ENCODE results near the gene CIDEB.

The CIDEB gene

DNA sequence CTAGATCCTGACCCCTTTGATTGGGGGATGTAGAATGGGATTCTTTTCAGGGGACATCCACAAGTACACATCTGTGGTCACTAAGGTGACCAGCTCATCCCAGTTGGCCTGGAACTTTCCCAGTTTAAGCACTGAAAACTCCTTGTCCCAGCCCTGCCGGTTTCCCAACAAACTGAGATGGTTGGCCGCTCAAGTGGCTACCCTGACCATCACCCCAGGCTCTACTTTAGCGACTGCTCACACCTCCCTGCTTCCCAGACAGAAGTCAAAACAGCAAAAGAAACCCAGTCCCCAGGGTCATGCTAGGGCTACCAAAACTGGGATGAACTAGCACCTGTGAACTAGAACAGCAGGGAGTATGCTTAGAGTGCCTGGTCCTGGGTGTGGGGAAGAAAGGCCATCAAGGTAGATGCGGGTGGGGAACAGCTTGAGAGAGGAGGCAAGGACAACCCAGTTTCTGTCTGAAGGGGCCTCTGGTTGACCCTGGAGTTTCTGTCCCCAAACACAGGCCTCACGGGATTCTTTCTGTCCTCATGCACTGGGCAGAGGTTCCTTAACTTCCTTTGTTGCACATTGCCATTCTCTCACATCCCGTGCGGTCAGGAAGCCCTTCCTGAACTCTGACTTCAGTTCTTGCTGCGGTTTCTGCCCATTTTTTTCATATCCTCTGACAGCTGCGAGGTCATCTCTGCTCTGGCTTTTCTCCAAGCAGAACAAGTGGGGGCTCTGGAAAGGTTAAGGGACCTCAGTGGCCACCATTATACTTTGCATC lies 5.1 kb upstream of the CIDEB start:
- no peak for DNase-seq

DNA sequence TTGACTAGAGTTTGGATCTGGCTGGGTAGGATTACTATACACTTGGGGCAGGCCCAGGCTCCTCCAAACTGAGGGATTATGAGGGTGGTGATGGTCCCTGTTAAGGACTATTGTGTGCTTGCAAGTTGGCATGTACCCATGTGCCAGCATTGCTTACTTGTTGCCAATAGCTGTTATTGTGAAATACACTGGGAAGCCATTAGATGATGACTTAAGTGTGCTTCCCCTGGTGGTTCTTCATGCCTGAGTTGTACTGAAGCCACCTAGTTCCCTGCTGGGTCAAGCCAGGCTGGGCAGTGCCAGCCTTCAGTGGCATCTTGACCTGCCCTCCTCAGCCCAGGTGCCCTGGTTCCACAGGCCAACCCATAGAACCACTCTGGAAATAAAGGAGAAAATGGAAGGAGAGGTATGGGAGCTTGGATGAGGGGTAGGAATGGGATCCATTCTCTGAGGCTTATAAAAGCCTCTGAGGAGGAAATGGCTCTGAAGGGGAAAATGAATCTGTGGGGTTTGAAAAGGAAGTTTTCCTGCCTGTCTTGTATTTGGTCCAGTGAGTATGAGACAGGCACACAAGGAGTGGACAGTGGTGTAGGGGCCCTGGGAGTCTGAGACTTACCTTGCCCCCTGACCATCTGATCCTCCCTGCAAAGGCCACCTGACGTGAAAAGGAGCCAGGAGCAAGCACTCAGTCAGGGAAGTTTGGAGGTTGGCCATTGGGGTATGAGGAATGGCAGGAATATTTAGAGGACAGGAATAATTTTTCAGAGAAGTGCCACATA lies 4.2 kb upstream of the CIDEB start:
- no peak for DNase-seq

DNA sequence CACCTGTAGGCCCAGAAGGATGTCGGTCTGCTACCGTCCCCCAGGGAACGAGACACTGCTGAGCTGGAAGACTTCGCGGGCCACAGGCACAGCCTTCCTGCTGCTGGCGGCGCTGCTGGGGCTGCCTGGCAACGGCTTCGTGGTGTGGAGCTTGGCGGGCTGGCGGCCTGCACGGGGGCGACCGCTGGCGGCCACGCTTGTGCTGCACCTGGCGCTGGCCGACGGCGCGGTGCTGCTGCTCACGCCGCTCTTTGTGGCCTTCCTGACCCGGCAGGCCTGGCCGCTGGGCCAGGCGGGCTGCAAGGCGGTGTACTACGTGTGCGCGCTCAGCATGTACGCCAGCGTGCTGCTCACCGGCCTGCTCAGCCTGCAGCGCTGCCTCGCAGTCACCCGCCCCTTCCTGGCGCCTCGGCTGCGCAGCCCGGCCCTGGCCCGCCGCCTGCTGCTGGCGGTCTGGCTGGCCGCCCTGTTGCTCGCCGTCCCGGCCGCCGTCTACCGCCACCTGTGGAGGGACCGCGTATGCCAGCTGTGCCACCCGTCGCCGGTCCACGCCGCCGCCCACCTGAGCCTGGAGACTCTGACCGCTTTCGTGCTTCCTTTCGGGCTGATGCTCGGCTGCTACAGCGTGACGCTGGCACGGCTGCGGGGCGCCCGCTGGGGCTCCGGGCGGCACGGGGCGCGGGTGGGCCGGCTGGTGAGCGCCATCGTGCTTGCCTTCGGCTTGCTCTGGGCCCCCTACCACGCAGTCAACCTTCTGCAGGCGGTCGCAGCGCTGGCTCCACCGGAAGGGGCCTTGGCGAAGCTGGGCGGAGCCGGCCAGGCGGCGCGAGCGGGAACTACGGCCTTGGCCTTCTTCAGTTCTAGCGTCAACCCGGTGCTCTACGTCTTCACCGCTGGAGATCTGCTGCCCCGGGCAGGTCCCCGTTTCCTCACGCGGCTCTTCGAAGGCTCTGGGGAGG lies 3.1 kb upstream of the CIDEB start, which contains the start of gene LTB4R:
Gene LTB4R, plus strand, starts transcription at position 857 of the 959 bp plus-strand sequence. CDS start 4,150 bp downstream, outside the sequence.
- no peak for DNase-seq

DNA sequence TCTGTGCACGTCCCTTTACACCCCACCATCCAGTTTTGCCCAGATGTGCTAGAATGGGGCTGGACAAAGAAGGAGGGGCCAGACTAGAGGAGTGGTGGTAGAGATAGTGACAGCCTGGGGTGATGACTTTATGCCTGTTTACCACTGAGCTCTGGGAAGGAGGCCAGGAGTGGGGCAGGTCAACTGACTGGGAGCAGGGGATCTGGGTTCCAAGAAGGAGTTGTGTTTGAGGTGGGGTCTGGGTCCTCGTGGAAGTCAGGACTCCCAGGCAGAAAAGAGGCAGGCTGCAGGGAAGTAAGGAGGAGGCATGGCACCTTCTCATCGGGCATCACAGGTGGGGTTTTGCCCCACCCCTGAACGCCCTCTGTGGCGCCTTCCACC lies 2.5 kb upstream of the CIDEB start:
- DNase-seq, result no peak

DNA sequence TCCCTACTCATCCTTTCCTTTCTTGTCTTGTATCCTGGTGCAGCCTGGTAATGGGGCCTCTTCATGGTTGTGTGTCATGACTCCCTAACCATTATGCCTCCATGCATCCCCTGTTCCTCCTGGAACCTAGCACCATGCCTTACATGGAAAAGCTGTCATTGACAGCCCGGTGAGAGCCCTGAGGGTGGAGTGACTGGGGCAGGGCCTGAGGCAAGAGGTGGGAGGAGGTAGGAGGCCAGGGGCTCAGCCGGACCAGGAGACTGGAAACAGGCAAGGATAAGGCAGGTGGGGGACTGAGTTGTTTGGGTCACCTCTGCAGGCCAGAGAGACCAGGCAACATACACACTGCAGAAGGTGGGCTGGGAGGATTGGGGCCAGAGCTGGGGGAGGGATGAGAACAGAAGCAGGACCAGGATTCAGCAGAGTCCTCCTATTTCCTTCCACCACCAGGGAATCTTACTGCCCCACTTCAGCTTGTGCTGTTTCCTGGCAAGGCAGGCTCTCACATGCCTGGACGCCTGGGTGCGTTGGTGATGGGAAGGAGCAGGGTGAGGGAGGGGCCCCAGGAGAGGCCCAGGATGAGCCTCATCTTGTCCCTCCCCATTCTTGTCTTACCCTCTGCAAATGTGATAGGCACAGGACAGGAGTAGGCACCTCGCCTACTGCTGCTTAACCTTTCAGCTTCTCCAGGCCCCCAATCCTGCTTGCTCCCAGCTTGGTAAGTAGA lies 1.9 kb upstream of the CIDEB start, which contains the start of gene LTB4R2:
Gene LTB4R2, plus strand, starts transcription at position 603 of the 727 bp plus-strand sequence. CDS start 525 bp downstream, outside the sequence.
- no peak for DNase-seq

DNA sequence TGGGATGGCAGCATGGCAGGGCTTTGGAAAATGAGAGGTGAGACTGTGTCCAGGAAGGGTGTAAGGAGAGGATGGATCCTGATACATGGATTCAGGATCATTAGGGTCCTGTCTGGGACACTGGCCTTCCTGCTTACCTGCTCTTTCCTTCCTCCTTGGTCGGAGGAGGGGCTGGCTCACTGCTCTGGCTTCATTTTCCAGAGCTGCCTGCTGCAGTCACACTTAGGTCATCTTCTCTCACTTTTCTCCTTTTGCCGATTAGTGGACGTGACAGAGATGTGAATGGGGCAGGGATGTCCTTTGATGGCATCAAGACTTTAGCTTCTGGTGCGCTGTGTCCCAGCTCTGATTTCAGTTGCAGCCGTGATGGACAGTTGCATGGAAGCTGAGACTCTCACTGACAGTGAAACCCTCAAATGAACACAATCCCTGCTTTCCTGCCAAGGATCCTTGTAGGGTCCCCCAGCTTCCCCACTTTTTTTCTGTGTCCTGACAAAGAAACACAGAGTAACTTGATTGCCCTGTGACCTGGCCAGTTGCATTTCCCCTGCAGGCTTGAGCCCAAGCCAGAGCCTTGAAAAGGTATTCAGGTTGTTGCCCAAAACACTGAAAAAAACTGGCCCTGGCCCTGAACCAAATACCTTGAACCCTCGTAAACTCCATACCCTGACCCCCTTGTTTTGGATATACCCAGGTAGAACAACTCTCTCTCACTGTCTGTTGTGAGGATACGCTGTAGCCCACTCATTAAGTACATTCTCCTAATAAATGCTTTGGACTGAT lies 756 bp upstream of the CIDEB start:
- no peak for DNase-seq

DNA sequence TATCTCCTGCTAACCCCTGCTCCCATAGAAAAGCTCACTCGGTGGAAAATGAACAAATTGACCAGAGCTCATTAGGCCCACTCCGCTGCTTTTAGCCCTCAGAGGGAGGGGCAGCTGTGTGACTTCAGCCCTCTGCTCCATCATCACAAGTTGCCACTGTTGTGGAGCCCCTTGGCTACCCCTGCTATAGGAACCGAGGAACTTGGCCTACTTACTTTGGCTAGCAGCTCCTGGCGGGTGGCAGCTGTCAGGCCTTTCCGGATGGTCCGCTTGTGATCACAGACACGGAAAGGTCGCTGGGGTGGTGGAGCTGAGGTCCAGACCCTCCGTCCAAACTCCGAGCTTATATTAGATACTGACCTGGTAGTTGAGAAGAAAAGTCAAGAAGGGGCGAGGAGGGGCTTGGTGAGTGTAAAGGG lies 612 bp downstream of the CIDEB start:
- no peak for DNase-seq

DNA sequence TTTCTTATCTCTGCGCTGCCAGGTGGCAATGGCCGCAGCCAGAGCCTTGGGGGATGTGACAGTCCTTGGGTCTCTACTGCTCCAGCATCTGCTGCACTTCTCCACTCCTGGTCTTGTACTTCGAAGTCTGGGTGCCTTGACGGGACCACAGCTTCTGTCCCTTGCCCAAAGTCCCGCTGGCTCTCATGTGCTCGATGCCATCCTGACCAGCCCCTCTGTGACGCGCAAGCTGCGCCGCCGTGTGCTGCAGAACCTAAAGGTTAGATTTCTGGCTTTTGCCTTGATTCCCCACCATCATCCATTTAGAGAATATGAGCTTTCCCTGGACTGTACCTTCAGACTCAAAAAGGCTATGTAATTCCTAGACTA lies 3.8 kb downstream of the CIDEB start:
- DNase-seq, result no peak

DNA sequence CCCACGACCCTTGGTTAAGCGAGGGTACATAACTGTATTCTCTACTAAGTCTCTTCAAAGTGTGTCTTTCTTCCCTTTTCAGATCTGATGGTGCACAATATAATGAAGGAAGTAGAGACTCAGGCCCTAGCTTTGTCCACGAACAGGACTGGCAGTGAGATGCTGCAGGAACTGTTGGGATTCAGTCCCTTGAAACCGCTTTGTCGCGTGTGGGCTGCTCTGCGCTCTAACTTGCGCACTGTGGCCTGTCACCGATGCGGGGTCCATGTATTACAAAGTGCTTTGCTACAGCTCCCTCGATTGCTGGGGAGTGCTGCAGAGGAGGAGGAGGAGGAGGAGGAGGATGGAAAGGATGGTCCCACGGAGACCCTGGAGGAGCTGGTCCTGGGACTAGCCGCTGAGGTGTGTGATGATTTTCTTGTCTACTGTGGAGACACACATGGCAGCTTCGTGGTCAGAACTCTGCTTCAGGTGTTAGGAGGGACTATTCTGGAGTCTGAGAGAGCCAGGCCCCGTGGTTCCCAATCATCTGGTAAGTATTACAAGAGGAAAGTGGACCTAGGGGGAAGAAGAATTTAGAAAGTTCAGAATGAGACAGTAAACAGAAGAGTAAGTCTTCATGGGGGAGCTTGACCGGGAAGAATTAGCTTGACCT lies 7.3 kb downstream of the CIDEB start:
- no peak for DNase-seq

DNA sequence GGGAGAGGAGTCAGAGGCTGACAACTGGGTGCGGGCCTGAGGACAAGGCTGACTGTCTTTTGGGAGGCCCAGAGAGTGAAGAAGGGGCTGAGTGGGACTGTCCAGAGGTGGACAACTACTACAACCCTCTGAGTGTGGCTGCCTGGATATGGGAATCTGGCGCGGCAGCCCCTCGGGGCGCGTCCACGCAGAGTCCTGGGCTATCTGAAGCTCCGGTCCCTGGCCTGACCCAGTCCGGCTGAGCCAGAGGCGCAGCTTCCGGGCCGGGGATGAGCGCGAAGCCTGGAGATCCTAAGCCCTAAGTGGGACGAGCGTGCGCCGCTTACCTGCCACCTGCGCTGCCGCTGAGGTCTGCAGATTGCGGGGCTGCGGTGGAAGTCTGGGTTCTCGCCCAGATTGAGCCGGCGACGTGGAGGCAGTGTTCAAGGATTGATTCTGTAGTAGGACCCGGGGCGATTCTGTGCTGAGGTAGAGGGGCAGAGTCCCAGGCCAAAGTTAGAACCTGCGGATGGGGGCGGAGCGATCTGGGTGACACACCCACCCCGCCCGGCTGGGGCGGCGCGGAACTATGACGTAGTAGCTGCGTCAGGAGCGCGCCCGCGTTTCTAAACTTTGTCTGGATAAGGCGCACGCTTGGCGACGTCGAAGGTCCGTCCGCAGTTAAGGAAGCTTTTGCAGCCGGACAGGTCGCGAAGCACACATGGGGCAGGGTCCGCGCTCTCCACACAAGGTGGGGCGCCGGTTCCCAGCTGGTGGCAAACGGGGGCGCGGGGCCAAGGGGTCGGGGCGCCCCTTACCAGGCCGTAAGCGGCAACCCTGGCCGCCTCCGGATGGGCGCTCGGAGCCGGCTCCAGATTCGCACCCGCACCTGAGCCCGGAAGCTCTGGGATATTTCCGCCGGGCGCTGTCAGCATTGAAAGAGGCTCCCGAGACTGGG lies 8.3 kb downstream of the CIDEB start, which contains the start of the genes DHRS1 and NOP9:
Gene DHRS1, minus strand, starts transcription at position 526 of the 937 bp plus-strand sequence. CDS start 674 bp downstream, outside the sequence.
Gene NOP9, plus strand, starts transcription at position 596 of the 937 bp plus-strand sequence. Its CDS starts 105 bp downstream, at position 701.
- DNase-seq, result peak; percentile 75

DNA sequence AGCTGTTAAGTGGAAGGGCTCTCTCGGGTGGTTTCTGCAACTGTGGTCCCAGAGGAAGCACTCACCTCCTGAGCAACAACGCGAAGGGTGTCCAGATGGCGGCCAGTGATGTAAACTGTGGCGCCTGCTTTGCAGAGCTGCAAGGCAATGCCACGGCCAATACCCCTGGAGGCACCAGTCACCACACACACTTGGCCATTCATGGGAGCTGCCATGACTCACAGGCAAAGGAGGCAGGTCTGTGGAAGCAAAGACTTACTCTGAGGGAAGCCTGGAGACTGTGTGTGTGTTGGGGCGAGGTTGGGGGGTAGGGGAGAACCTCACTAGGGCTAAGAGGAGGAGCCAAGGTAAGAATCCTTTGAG lies 8.9 kb downstream of the CIDEB start:
- peak; percentile 55 for DNase-seq

DNA sequence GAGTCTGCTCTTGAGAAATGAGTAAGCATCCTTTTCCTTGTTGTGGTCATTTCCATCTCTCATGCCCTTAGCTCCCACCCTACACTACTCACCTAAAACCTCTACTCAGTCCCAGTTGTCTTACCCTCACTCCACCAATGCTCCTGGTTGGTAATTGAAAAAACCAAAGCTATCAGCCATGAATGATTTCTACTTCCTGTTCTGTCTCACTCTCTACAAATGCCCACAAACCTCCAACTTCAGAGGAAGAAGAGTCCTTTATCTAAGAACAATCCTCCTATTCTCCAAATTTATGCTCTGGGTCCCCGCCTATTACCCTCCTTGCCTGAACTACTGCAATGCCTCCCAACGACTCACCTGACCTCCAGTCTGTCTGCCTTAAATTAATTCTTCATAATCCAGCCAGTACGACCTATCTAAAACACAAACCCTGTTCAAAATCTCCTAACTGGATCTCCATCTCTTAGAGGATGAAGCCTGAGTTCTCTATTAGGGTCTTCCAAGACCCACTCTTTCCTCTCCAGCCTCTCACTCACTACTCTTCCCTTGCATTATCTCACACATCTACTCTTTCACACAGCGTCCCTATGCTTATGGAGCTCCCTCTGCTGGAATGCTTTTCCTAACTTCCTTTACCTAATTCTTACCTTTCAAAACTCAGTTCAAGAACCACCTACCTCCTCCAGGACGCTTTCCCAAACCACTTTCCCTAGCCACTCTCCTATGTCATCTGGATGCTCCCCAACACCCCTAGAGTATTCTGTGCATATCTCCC lies 10.4 kb downstream of the CIDEB start:
- no peak for DNase-seq

DNA sequence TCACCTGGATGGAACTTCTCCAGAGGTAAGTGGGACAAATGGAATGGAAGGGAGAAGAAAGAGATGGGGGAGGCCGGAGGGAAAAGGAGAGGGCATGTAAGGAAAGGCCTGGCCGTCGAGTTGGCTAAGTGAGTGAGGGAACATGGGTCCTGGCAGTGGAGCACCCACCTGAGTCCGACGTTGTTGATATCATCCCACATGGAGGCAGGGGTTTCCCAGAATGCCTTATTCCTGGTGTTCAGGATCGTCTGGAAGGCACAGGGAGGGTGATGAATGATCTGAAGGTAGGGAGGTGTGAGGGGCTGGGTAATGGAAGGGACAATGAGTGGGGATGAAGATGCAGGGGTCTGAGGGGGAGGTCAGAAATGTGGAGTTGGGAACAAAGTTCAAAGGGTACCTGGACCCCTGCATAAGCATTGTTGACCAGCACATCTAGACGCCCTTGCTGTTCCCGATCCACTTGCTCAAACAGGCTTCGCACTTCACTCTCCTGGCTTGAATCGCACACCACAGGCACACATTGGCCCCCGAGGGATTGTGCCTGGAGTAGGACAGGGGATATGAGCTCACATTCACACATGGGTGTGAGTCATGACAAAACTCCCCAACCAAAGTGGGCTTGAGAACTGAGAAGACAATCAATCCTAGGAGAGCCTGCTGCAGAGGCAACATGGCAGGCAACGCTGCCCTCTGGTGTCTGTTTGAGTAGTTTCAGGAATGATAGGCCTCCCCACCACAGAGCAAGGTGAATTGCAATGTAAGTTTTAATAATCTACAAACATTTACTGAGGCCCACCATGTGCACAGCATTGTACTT lies 11.2 kb downstream of the CIDEB start:
- peak; percentile 56 for DNase-seq

DNA sequence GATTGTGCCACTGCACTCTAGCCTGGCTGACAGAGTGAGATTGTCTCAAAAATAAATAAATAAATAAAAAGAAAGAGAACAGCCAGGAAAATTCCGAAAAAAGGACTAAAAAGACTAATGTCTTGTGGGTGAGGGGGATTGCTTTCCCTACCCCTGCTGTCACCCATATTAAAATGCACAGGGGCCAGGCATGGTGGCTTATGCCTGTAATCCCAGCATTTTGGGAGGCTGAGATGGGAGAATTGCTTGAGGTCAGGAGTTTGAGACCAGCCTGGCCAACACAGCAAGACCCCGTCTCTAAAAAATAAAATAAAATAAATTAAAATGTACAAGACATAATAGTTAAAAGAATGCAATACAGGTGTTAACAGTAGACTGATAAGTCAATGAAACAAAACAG lies 14.3 kb downstream of the CIDEB start:
- no peak for DNase-seq

DNA sequence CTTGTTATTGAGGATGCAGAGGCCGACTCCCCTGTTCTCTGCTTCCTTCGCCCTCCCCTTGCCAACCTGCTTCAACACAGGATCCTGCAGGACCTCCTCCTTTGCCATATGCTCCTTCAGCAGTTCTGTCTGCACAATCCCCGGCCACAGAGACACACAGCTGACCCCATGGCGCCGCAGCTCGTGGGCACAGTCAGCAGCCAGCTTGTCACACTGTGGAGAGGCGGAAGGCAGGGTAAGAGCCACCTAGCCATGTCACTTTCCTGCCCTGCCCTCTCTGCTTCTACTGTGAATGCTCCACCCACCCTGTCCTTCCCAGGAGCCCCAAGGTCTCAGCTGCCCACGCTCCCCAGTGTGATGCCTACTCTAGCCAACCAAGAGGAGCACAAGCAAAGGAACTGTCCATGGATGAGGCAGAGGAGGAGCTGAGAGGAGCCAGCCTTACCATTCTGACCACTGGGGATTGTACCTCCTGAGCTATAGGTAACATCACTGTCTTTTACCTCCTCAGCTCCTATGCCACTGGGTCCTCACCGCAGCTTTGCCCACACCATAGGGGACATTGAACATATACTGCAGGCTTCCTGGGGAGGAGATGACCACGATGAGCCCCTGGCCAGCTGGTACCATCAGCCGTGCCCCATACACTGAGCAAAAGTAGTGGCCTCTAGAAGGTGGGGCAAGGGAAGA lies 15.5 kb downstream of the CIDEB start:
- DNase-seq, result no peak

DNA sequence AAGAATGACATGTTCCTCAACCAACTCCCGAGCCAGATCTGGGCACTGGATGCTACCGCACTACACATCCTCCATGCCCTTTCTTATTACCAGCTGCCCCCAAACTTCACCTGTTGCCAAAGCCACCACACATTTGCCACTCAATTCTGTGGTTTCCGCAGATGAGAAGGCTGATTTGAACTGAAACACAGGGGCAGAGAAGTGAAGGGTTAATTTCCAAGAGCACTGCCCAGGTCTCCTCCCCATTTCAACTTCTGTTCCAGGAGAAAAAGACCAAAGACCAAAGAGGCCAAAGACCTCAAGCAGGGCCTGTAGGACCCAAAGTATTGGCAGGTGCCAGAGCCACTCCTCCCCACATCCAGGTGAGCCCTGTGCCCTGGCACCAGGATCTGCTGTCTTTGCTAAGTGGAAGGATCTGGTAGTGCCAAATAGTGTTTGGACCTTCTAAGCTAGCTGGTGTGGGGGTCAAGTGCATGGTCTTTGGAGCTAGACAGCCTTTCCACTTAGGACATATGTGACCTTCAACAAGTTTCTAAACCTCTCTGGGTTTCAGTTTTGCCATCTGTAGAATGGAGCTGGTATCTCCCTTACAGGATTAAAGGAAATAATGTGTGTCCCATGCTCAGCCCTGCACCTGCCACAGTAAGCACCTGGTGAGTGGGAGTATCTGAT lies 16.2 kb downstream of the CIDEB start:
- no peak for DNase-seq

Data from T1000 (cell line).